GM21447 (cell line): Measurements from ENCODE around the gene CD6.
"Not testable (repeated sequence)": the region's sequence is repeated elsewhere in the genome, so short reads cannot be mapped to it uniquely, and the experiment has no call there.

Source experiments
- ATAC-seq: cut with Tn5 transposase; IDR thresholded peaks from one replicate; pipeline ENCODE4 v1.9.1; 2021; ENCODE audit not compliant: unreplicated experiment

CD6 gene

DNA sequence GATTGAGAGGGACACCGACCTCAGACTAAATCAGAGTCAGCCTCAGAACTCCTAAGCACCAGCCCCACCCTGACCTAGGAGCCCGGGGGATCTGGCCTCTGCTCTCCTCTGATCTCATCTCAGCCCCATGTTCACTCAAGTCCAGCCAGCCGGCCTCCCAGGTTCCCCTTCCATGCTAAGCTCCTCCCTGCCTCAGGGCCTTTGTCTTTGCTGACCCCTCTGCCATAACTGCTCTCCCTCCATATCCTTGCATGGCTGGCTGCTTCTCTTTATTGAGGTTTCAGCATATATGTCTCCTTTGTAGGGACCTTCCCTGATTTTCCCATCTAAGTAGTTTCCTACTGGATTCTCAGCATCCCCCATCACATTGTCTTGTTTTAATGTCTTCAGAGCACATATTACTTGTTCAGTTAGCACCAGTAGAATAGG is 18.7 kb upstream of the CD6 start:
- no peak for ATAC-seq

DNA sequence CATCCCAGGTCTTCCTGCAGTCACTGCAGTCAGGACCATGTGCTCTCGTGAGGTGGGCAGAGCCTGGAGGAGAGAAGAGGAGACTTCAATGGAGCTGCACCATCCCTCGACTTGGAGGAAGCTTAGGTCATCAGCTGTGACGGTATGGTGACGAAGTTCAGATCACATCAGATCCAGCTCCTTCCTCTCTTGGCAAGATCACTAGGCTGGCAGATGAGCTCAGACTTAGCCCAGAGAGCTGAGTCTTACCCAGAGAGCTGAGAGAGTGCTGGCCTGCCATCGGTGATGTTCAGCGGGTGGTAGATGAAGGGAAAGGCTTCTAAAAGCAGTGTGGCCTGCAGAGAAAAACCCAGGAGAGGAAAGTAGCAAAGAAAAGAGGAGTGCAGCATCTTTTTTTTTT is 17.7 kb upstream of the CD6 start:
- ATAC-seq: no peak

DNA sequence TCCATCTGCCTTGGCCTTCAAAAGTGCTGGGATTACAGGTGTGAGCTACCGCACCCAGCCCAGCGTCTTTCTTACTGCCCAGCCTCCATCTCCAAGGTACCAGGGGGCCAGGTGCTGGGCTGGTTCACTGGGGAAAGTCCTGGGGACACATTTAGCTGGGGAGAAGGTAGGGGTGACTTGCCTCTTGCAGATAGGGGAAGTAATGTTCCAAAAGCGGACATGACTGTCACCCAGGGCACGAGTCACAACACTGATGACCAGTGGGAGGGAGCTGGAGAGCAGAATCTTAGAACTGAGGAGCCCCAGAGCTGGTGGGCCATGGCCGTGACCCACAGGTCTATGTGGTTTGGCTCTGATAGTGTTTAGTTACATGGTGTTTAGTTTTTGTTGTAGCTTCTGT is 17.1 kb upstream of the CD6 start:
- ATAC-seq: no peak

DNA sequence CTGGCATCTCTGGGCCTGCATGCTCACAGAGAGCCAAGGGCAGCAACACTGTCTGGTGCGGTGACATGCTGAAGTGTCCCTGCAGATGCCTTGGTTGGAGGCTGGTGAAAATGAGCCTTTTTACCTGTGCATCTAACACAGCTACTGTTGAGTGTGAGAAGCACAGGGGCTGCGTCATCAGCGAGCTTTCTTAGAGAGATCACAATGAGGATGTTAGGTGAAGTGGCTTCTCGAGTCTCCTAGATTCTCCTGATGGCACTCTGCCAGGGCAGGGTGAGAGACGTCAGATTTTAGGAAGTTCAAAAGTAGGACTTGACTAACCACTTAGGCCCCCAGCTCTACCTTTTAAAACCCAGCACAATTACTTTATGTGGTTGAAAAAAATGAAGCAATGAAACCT is 15.9 kb upstream of the CD6 start:
- no peak for ATAC-seq

DNA sequence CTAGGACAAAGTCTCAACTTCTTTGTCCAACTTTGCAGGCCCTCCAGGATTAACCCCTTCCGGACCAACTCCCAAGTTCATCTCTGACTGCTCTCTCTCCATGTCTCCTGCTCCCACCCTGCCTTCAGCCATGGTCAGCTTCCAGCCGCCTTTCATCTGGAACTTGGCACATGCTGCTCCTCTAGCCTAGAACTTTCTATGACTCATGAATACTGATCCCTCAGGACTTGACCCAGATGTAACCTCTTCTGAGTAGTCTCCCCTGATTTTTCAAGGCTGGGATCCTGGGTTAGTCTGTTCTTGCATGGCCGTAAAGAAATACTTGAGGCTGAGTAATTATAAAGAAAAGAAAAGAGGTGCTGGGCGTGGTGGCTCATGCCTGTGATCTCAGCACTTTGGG is 14.3 kb upstream of the CD6 start:
- no peak for ATAC-seq

DNA sequence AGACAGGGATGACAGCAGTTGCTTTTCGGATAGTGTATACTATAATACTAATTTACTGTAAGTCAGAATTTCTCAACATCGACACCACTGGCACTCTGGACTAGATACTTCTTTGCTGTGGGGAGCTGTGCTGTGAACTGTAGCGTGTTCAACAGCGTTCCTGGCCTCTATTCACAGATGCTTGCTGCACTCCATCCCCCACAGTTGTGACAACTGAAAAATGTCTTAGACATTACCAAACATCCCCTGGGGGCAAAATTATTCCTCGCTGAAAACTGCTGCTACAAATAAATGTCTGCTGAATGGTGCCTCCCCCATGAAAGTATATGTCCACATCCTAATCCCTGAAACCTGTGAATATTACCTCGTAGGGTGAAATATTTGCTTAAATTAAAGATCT is 12.0 kb upstream of the CD6 start:
- no peak for ATAC-seq

DNA sequence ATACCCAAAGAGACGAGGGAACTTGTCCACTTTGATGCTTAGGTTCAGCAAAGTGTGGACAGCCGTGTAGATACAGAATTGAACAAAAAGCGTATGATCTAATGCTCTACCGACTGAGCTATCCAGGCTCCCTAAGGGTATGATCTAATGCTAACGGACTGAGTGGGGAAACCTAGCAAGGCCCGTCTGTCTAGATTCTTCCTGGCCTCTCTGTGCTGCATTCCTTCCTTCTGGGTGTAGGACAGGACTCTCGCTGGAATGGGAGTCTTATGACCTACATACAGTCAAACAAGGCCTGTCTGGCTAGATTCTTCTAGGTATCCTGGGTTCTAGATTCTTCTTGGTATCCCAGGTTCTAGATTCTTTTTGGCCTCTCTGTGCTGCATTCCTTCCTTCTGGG is 11.1 kb upstream of the CD6 start:
- no peak for ATAC-seq

DNA sequence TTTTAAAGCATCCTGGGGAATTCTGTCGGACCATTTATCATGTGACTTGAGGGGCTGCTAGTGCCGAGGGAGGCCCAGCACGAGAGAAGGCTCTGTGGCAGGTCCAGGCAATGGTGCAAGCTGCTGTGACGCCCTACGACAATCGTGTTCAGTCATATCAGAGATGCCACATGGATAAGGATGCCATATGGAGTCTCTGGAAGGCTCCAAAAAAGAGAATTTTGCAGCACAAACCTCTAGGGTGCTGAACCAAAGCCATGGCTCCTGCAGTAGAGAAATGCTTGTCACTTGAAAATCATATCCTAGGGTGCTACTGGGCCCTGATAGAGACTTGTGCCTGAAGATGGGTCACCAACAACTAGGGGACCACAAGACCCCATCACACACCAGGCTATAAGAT is 6.7 kb upstream of the CD6 start:
- ATAC-seq: no peak

DNA sequence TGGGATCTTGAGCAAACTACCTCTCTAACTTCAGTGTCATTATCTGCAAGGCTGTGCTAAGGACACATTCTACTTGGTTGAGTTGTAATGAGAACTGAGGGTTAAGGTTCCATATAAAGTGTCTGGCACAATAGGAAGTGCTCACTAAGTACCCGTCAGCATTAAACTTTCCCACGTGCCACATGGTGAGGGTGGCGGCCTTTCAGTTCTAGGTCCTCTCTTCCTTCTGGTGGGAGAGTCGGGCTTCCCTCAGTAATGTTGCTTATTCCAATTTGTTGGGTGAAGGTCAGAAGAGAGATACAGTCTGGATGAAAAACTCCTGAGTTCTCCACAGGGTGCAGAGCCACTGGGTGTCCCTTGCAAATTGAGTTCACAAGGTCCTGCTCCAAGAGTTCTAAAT is 4.6 kb upstream of the CD6 start:
- no peak for ATAC-seq

DNA sequence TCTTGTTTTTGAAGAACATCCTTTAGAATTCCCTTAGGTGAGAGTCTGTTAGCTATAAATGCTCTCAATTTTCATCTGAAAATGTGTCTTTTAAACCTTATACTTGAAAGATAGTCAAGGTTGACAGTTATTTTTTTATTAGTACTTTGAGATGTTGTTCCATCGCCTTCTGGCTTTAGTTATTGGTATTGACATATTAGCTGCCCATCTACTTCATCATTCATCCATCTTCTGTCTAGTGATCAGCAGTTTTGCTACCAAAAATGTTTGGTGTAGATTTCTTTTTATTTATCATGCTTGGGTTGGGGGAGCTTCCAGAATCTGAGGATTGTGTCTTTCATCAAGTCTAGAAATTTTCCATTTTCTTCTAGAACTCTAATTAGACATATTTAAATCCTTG is 3.3 kb upstream of the CD6 start:
- ATAC-seq: no peak

DNA sequence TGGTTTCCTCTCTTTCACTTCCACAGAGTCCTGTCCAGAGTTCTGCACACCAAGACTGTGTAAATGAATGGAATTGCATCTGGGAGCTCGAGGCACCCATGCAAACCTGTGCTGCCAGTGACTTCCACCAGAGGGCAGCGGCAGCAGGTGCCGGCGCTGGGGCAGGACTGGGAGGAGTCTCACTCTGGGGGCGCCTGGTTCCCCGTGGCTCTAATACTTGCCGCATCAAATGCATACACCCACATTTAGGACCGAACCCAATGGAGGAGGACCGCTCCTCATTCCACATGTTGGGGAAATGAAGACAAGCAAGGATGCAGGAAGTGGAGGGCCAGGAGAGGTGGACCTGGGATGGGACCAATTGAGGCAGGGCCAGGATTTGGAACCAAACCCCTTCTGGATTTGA is 1.1 kb upstream of the CD6 start:
- ATAC-seq: no peak

DNA sequence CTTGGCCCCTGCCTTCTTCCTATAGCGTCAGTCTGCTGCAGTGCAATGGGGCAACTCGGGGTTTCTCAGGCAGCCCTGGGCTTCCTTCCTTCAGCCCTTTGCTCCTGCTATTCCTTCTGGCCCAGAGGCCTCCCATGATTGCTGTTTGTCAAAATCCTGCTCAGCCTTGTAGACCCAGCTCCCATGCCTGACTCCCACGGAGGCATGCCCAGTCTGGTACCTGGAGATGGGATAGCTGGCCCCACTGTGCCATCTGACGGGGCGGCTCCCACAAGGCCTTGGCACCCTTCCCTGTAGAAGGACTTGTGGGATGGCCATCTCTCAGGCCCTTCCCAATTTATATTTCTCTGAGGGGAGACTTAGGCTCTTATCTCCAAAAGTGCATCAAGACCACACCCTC is 590 bp upstream of the CD6 start:
- ATAC-seq: no peak

DNA sequence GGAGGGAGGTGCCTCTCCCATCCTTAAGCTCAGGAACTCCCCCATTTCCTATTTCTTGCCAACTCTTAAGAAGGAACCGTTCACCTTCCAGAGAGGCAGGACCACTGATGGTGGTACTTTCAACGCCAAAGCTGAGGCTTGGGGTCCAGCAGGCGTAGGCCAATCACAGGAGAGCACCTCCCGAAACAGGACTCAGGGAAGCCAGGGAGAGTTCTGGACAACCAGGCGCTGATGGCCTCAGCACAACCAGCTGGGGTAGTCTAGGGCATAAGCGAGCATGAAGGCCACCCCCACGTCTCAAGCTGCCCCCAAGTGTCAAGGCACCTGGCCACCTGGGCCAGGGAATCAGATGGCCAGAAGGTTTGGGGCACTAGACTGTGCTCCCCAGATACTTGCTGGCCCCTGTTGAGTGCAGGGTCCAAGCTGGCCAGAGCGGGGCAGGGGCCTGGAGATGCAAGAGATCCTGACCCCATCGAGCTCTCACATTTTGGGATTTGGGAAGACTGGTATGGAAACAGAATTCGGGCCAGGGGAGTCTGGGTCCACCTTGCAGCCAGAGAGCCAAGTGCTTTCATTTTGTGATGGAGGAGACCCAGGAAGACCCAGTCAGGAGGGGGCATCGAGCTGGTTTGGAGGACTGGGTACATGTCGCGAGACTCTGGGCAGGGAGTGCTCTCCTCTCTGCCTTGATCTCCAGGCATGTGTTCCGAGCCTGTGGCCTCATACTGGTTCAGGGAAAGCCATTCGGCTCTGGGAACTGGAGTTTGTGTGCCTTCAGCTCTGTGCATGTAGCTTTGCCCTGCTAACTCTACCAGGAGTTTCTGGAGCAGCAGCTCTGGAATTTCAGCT is 926 bp downstream of the CD6 start:
- no peak for ATAC-seq

DNA sequence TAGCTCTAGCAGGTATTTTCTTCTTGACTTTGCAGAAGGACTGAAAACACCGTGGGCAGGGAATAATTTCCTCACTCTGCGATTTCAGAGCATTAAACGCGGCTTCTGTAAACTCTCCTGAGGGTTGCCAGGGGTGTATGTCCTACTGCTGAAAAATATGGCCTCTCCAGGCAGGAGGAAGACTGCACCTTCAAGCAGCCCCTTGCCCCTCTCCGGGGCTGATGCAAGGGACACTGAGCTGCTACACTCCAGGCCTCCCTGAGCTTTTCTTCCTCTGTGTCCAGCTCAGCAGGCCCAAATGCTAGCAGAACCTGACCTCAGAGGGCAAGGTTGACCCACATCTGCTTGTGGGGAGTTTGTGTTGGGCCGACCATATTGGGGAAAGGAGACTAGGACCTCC is 2.2 kb downstream of the CD6 start:
- no peak for ATAC-seq

DNA sequence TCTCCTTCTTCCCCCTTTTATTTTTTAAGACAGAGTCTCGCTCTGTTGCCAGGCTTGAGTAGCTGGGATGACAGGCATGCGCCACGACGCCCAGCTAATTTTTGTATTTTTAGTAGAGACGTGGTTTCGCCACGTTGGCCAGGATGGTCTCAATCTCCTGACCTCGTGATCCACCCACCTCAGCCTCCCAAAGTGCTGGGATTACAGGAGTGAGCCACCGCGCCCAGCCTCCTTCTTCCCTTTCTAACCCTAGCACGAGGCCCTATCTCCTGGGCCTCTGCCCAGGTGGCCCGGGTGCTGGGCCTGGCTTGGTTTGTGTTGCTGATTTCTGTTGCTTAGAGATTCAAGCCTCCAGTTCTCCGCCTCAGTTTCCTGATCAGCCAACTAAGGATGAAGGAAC is 2.8 kb downstream of the CD6 start:
- ATAC-seq: not testable (repeated sequence)

DNA sequence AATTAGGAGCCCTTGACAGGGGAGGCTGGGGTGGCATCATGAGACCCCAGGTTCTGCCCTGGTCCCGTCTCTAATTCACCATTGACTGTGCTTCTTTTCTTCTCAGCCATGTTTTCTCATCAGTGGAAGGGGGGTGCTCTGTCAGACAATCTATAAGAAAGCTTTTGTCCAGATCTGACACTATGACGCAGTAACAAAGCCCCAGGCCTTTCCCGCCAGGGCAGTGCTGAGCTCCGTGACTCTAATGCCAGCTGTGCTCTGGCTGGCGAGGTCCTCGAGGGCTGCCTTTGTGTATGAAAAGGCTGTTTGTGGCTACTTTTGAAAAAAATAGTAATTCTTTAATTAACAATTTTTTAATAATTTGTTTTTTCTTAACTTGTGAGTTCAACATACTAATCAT is 3.2 kb downstream of the CD6 start:
- no peak for ATAC-seq

DNA sequence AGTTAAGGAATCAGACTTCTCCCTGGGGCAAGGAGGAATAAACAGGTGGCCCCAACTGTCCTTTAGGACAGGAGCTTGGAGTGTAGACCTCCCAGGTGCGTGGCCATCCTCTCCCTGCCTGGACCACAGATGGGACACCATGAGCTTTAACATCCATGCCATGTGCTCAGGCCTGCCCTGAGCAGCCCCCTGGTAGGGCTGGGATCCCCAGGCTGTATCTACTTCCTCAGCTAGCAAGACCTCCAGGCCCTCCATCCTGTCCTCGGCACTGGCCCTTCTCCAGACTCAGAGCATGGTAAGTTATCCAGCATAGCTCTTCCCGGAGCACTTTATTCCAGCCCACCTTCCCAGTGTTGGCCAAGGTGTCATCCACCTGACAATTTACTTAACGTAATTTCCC is 5.7 kb downstream of the CD6 start:
- no peak for ATAC-seq

DNA sequence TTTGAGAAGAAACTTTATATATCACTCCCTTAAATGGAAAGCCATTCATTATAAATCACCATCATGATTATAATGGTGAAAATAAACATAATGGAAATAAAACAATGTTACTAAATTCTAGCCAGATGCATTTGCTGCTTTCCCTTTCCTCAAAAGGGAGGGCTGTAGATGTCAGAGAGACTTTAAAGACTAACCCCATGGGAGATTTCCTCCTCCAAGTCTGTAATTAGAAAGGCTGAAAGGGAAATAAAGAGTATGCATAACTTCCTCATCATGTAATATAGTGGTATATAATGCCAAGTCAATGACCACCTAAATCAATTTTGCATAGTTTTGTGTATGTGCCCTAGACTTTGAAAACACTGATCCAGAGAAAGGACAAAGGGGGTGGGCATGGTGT is 6.4 kb downstream of the CD6 start:
- no peak for ATAC-seq

DNA sequence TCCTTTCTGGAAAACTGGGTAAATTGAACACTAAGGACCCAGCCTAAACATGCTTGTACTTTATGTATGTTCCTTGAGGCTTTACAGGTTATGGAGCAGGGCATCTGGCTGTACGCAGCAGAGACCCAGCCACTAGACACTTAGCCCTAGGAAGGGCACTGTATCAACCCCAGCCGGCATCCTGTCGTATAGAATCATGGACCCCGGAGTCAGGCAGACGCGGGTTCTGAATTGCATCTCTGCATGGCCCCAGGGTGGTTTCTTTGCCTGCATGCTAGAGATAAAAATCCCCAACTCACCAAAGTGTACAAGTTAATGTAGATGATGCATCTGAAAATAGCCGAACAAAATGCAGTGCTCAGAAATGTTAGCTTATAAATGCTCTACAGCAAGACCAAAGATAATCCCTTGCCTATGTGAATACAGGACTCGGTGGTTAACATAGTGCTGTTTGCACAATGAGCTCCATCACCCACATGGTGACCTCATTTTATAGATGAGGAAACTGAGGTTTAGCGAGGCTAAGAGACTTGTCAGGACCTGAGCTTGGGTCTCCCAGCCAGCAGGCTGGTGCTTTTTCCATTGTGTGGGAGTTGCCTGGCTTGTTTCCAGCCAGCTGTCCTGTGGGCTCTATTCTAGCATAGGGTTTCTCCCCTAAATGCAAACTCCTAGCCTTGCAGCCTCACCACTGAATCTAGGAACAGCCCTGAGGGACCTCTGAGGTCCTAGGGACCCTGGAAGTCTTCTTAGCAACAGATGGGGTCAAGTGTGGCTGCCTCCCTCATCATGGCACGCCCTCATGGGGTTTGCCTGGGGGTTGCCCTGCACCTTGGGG is 7.3 kb downstream of the CD6 start:
- no peak for ATAC-seq

DNA sequence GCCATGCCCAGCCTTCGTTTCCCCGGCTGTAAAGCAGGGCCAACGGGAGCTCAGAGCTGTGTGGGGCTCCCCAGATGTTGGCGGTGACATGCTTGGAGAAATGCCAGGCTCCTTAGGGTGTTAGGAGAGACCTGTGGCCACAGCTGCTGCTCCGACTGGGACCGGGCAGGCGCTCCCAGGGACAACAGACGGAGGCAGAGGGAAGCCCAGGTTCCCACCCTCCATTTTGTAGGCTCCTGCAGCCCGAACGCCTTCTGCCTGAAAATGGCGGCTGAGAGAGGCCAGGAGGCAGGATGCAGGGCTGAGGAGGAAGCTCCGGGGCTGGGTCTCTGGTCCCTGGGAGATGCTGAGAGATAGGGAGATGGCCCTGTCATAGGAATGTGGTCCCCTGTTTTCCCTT is 10.0 kb downstream of the CD6 start:
- no peak for ATAC-seq

DNA sequence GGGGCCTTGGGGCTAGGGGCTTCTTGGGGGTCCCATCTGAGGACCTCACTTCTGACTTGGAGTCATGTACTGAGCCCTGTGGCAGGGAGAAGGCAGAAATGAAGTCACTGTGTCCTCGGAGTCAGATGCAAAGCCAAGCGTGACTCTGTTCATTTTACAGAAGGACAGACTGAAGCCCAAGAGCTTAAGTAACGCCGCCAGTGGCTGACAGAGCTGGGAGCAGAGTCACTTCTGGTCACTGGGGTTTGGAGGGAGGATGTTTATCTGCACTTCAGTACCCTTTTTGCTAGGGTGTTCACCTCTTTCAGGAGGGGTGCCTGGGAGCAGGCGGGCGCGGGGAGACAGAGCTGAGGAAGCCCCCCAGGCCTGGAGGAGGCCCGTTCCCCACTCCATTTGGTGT is 10.7 kb downstream of the CD6 start:
- ATAC-seq: no peak

DNA sequence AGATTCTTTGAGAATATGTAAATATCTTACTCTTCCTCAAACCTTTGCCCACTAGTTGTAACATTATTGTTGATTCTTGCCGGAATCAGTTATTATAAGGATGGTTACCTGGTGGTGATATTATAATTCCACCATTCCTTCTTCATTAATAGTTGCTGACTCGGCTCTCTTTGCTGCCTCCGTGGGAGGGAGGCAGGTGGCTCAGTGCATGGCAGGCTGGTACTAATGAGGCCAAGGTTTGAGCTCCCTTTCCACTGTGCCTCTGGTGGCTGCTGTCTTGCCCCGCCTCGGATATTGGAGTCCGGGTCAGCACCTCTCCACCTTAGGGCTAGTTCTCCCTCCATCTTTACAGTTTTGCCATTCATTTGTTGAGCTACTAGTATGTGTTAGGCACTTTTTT is 12.7 kb downstream of the CD6 start:
- ATAC-seq: no peak
